WERI-Rb-1 (cell line): ENCODE data around the gene PRM3.

Experiments
- DNase-seq: peaks from one replicate; pipeline ENCODE4 v3.0.0-alpha.2; 2020
- H3K27ac ChIP-seq: fragments of 250-450 bp; sonication (Bioruptor Pico); 2 replicates; pipeline ENCODE4 v1.5.1; 2020; ENCODE audit warnings: mild to moderate bottlenecking, moderate library complexity
- H3K27me3 ChIP-seq: fragments of 250-450 bp; sonication (Bioruptor Pico); 2 replicates; pipeline ENCODE4 v1.5.1; 2021; ENCODE audit warnings: mild to moderate bottlenecking, low read depth, moderate library complexity; ENCODE audit not compliant: insufficient read depth, severe bottlenecking
- H3K36me3 ChIP-seq: fragments of 250-450 bp; sonication (Bioruptor Pico); 2 replicates; pipeline ENCODE4 v1.5.1; 2020; ENCODE audit warnings: mild to moderate bottlenecking, moderate library complexity
- H3K4me3 ChIP-seq: 2 replicates; pipeline ENCODE4 v1.5.1; 2011; ENCODE audit warnings: low read depth, mild to moderate bottlenecking, control low read depth, low read length
- H3K9me3 ChIP-seq: fragments of 250-450 bp; sonication (Bioruptor Pico); 2 replicates; pipeline ENCODE4 v1.5.1; 2021; ENCODE audit warnings: mild to moderate bottlenecking, moderate library complexity; ENCODE audit not compliant: severe bottlenecking
- CTCF ChIP-seq: IDR thresholded peaks from 2 replicates; pipeline ENCODE4 v1.5.1; 2011; ENCODE audit warnings: low read depth, mild to moderate bottlenecking, control low read depth, inconsistent platforms, low read length

PRM3 gene

DNA sequence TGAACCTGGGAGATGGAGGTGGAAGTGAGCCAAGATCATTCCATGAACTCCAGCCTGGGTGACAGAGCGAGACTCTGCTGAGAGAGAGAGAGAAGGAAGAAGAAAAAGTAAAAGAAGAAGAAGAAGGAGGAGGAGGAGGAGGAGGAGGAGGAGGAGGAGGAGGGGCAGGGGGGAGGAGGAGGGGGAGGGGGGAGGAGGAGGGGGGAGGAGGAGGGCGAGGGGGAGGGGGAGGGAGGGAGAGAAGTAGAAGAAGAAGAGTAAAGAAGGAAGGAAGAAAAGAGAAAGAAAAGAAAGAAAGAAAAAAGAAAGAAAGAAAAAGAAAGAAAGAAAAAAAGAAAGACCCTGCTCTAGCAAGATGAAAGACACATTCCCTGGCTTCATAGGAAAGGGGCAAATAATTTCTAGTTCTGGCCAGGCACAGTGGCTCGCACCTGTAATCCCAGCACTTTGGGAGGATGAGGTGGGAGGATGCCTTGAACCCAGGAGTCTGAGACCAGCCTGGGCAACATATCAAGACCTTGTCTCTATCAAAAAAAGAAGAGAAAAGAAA, 41.1 kb downstream of the PRM3 start:
- H3K27me3 ChIP-seq = no peaks in the 10 kb centered on the region
- H3K27ac ChIP-seq = no peak overlapping the region
- H3K4me3 ChIP-seq = no peak overlapping the region
- DNase-seq = no peak
- H3K36me3 ChIP-seq = no peaks in the 10 kb centered on the region
- no peak for TF ChIP-seq CTCF
- H3K9me3 ChIP-seq = no peaks in the 10 kb centered on the region

DNA sequence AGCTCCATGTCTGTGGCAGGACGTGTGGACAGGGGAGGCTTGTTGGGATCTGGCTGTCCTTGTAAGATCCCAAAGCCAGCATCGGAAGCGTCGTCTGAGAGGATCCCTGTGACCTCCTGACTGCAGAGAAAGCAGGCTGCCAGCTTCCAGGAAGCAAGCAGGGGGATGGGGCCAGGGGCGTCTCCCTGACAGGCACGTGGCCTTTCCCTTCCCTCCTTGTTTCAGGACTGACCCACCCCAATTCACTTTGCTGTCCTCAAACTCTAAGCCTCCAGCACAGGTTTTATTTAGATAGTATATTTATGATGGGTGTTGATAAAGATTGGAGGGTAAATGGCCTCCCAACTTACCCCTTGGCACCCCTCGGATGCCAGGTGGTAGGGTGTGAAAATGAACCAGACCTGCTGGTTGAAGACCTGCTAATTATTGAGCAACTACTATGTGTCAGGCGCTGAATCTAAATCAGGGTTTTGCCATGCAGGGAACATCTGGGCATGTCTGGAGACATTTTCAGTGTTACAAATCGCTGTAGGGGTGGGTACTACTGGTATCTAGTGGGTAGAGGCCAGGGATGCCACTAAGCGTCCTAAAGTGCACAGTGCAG, 42.0 kb downstream of the PRM3 start:
- no peaks in the 10 kb centered on the region for H3K27me3 ChIP-seq
- H3K27ac ChIP-seq = no peak overlapping the region
- no peaks in the 10 kb centered on the region for H3K9me3 ChIP-seq
- no peak for DNase-seq
- H3K4me3 ChIP-seq = no peak overlapping the region
- no peaks in the 10 kb centered on the region for H3K36me3 ChIP-seq
- TF ChIP-seq CTCF = no peak

- no peak for DNase-seq
- TF ChIP-seq CTCF = no peak
- Histone ChIP-seq H3K27ac (no peak overlapping the region), H3K9me3 (no peaks in the 10 kb centered on the region), H3K36me3 (no peaks in the 10 kb centered on the region), H3K27me3 (no peaks in the 10 kb centered on the region), H3K4me3 (no peak overlapping the region)
Measured at GRCh38 chr16:11229906-11230305, 43.5 kb downstream of the PRM3 start.

- DNase-seq = no peak
- Histone ChIP-seq H3K27me3 (no peaks in the 10 kb centered on the region), H3K36me3 (no peaks in the 10 kb centered on the region), H3K4me3 (no peak overlapping the region), H3K27ac (no peak overlapping the region), H3K9me3 (no peaks in the 10 kb centered on the region)
- TF ChIP-seq CTCF = no peak
Measured at GRCh38 chr16:11229432-11229831, 44.0 kb downstream of the PRM3 start.

DNA sequence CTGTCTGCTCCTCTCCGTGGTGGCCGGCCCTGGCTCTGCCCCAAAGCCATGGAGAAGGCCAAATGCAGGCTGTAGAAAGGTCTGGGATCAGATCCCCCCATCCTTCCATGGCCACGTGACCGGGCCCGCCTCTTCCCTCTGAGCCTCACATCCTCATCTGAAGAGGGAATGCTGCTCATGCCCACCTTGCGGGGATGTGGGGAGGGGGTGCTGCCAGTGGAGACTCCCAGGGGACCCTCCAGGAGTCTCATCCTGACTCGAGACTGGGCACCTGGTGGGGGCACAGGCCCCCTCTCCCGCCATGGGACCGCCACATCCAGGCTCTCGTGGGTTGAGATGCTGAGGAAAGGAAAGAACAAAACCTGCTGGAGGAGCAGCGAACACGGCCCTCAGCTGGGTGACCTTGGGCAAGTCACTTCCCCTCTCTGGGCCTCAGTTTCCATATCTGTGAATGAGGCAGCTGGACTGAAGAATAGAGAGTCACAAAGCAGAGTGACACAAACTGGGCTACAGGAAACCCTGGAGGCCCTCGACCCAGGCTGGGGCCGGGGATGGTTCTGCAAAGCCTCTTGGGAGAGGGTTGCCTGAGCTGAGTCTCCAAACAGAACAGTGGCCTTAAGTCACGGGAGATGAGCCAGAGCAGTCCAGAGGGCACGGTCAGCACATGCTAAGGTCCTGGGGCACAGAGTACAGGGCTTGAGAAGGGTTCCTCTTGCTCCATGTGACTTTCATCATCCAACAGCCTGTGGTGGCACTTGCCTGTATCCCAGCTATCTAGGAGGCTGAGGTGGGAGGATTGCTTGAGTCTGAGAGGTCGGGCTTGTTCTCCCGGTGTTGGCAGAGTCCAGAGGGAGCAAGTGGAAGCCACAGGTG, 47.5 kb downstream of the PRM3 start:
- H3K4me3 ChIP-seq = no peak overlapping the region
- no peaks in the 10 kb centered on the region for H3K9me3 ChIP-seq
- no peak for TF ChIP-seq CTCF
- no peaks in the 10 kb centered on the region for H3K36me3 ChIP-seq
- no peak overlapping the region for H3K27ac ChIP-seq
- DNase-seq = no peak
- no peaks in the 10 kb centered on the region for H3K27me3 ChIP-seq
